Aorta (tissue), 5 donors: Measurements from ENCODE around the gene ZSCAN23. TPM values are rescaled to one million over a fixed set of nuclear protein-coding genes. Genes with fewer than 3 reads are reported as not detected.

Experiments
- ATAC-seq: fragments of 200-7000 bp; cut with Tn5 transposase; one replicate; pipeline ENCODE4 v1.9.1; 2022; ENCODE audit warnings: moderate library complexity; ENCODE audit not compliant: low FRiP score
- DNase-seq, 2 donors: peaks; one replicate each; pipeline ENCODE4 v3.0.0-alpha.2; 2020
- H3K27ac ChIP-seq, 2 donors: one replicate each; pipeline ENCODE4 v1.5.1; 2013; ENCODE audit warnings: low read length in 2 of 2, mild to moderate bottlenecking in 2 of 2, moderate library complexity in 2 of 2, control low read depth in 1 of 2, inconsistent platforms in 1 of 2, low read depth in 1 of 2
- H3K27me3 ChIP-seq, 2 donors: one replicate each; pipeline ENCODE4 v1.6.1; 2013; ENCODE audit warnings: control low read depth in 1 of 2, low read length in 1 of 2, mild to moderate bottlenecking in 1 of 2, moderate library complexity in 1 of 2; ENCODE audit not compliant: insufficient read depth in 2 of 2, control insufficient read depth in 1 of 2
- H3K36me3 ChIP-seq, 2 donors: one replicate each; pipeline ENCODE4 v1.6.1; 2013; ENCODE audit warnings: control low read depth in 1 of 2, low read length in 1 of 2, mild to moderate bottlenecking in 1 of 2; ENCODE audit not compliant: insufficient read depth in 2 of 2, control insufficient read depth in 1 of 2
- H3K4me1 ChIP-seq, 2 donors: one replicate each; pipeline ENCODE4 v1.6.1; 2013; ENCODE audit warnings: low read length in 2 of 2, control low read depth in 1 of 2, mild to moderate bottlenecking in 1 of 2, moderate library complexity in 1 of 2; ENCODE audit not compliant: insufficient read depth in 2 of 2, control insufficient read depth in 1 of 2
- H3K4me3 ChIP-seq, 2 donors: one replicate each; pipeline ENCODE4 v1.5.1; 2013; ENCODE audit warnings: low read length in 2 of 2, control low read depth in 1 of 2, mild to moderate bottlenecking in 1 of 2
- H3K9me3 ChIP-seq: one replicate; pipeline ENCODE4 v1.6.1; 2013; ENCODE audit warnings: mild to moderate bottlenecking, low read length; ENCODE audit not compliant: control insufficient read depth
- WGBS, 2 donors: extraction: QIAGEN DNeasy Blood & Tissue Kit; methylation state at CpG; one replicate each; pipeline ENCODE4 v1.1.7; 2013; 5-methylcytosine and 5-hydroxymethylcytosine counted together
- intact Hi-C, 2 donors: fragments of 100-400 bp; cut with DNase I; formaldehyde crosslinking; loops; one replicate each; pipeline versions ENCODE4 v1.14.2 to v1.15.0; 2022
- polyA plus RNA-seq, 2 donors: library from polyadenylated mRNA; stranded (reverse); fragments of 200-250 nt; gene quantifications; one replicate each; pipeline ENCODE4 v1.2.3, GENCODE V29; 2013
- total RNA-seq, 2 donors: library from RNA; stranded (reverse); fragmentation: NEBNext Ultra II Directional; extraction: Animal tissue kit (Norgen Biotek cat#: 25700); gene quantifications; one replicate each; pipeline ENCODE4 v1.2.1, GENCODE V29; 2021
- donor health status: healthy with polysubstance abuse.
- donor health status: Bipolar disorder and iron deficiency.
- donor health status: DM: no; HTN: no; CAD: no.
- donor health status: DM: no; HTN: no; CAD: no.
- donor health status: DM: yes; HTN: yes; CAD: no.

The ZSCAN23 gene
- total and polyA plus RNA-seq, 4 donors = 0.82 to 4.5 (median 2.2) TPM

DNA sequence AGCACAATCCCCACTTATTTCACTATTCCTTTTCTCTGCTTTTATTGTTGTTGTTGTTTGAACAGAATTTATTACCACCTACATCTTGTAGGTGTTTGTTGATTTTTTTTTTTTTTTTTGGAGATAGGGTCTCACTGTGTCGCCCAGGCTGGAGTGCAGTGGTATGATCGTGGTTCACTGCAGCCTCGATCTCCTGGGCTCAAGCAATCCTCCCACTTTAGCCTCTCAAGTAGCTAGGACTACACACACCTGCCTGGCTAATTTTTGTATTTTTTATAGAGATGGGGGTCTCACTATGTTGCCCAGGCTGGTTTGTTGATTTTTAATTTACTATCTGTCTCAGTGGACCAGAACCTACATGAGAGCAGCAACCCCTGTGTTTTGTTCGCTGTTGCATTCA, 47.4 kb downstream of the ZSCAN23 start:
- Histone ChIP-seq H3K4me1 (peaks cover 0 to 3% of the 10 kb centered on the region in 2 donors), H3K27ac (no peak overlapping the region), H3K4me3 (no peak overlapping the region), H3K27me3 (no peaks in the 10 kb centered on the region), H3K9me3 (no peaks in the 10 kb centered on the region), H3K36me3 (peaks cover 5 to 9% of the 10 kb centered on the region in 2 donors)
- intact Hi-C loops = no loop called here
- DNase-seq = no peak
- ATAC-seq = no peak
- WGBS, 2 donors = 94% methylated on average over 4 of the region's 4 CpGs

DNA sequence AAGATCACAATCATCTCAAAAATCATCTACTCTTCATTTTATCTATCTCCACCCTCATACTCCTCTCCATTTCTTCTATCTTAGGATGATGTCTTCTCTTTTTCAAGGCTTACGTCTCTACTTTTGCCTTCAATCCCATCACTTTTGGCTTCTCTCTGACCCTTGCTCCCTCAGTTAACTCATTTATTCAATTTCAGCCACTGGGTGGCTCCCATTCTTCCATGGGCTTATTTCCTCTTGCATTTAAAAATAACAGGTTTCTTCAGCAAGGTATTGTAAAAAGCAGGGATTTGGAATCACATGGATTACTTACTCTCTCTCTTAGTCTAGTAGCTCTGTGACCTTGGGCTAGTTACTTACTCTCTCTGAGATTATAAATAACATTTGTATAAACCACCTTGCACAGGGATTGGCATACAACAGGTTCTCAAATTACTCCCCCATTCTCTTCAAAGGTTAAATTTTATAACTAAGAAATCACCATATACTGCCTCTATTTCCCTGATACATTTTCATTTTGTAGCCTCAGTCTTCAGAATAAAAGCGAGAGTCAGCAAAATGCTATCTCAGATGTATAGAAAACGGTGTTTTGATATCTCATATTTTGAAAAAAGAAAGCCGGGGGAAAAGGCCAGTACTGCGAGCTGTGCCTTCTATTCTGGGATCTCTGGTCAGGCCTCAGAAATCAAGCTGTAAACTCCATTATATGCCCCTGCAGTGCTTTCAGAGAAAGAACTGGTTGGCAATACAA, 49.2 kb downstream of the ZSCAN23 start:
- 63 to 65% methylated on average over 5 of the region's 5 CpGs for WGBS, 2 donors
- Histone ChIP-seq H3K36me3 (peaks cover 13 to 17% of the 10 kb centered on the region in 2 donors), H3K9me3 (no peaks in the 10 kb centered on the region), H3K4me1 (peaks cover 0 to 3% of the 10 kb centered on the region in 2 donors), H3K4me3 (no peak overlapping the region), H3K27ac (no peak overlapping the region), H3K27me3 (no peaks in the 10 kb centered on the region)
- DNase-seq (no peak), ATAC-seq (no peak)
- intact Hi-C loops = no loop called here

DNA sequence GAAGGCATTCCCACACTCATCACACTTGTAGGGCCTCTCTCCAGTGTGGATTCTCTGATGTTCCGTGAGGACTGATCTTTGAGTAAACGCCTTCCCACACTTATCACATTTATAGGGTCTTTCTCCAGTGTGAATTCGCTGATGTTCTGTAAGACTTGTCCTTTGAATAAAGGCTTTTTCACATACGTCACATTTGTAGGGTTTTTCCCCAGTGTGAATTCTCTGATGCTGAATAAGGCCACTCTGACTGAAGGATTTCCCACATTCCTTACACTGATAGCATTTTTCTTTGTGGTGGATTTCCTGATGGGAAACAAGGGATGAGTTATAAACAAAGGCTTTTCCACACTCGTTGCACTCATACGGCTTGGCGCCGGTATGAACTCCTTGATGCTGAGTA, 52.6 kb downstream of the ZSCAN23 start:
- no peaks in the 10 kb centered on the region for H3K4me1 ChIP-seq
- DNase-seq (no peak), ATAC-seq (no peak)
- H3K27me3 ChIP-seq = no peaks in the 10 kb centered on the region
- intact Hi-C loops = no loop called here
- H3K9me3 ChIP-seq = no peaks in the 10 kb centered on the region
- H3K4me3 ChIP-seq = no peak overlapping the region
- WGBS, 2 donors = 95 to 96% methylated on average over 8 of the region's 8 CpGs
- peaks cover 13 to 17% of the 10 kb centered on the region in 2 donors for H3K36me3 ChIP-seq
- no peak overlapping the region for H3K27ac ChIP-seq

DNA sequence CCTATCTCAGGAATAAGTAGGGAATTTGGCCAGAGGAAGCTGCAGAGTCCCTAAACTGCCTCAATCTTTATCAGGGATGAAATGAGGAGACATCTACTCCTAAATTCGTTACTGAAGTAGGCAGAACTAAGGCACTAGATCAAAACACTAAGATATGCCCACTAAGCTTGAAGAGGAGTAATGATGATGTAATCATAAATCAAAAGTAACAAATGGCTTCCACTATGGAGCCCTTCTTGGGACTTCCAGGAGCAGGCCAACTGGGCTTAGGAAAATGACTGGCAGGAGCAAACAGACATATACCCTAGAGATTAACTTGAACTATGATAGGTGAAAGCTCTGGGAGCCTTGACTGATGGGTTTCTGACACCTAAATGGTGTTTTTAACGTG, 59.2 kb downstream of the ZSCAN23 start:
- H3K4me3 ChIP-seq = no peak overlapping the region
- peaks cover 0 to 7% of the 10 kb centered on the region in 2 donors for H3K36me3 ChIP-seq
- ATAC-seq (no peak), DNase-seq (no peak)
- H3K4me1 ChIP-seq = no peaks in the 10 kb centered on the region
- H3K27ac ChIP-seq = no peak overlapping the region
- no peaks in the 10 kb centered on the region for H3K9me3 ChIP-seq
- 68 to 69% methylated on average over 2 of the region's 2 CpGs for WGBS, 2 donors
- H3K27me3 ChIP-seq = no peaks in the 10 kb centered on the region
- intact Hi-C loops = no loop called here

DNA sequence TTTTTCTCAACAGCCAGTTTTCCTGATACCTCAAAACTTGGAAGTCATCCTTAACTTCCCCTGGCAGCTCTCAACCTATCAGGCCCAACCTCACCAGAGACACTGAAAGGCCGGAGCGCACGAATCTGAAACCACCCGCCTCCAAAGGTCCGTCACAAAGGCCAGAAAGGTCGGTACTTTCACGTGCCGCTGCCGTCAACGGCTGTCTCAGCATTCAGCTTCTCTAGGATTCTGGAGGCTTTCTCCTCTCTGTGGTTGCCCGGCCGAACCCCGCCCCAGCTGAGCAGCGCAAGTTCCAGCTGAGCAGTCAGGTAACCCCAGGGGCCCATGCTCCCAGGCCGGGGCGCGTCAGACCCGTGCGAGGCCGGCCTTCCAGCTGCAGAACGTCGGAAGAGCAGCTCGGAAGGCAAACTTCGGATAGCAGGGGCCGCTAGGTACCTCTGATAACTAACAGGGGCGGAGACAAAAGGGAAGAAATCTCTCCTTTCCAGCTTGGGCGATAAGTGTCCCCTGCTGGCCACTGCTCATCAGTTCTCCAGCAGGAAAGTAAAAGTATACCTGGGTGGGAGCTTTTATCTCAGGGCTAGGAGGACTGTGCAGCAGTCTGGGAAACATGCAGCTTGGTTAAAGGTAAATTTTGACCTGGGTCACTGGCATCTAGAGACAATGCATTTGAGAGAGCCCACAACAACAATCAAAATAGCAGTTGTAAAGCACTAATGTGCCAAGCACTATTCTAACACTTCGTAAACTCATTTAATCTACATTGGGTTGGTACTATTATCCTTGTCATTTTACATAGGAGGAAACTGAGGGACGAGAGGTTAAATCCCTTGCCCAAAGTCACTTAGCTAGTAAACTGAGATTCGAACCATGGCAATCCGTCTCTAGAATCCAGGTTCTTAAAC, 59.8 kb downstream of the ZSCAN23 start:
- peak overlapping the region; percentile 23 to 75 for H3K4me3 ChIP-seq
- 12% methylated on average over 31 of the region's 31 CpGs for WGBS, 2 donors
- H3K9me3 ChIP-seq = no peaks in the 10 kb centered on the region
- no peaks in the 10 kb centered on the region for H3K4me1 ChIP-seq
- DNase-seq (peak; percentile 90), ATAC-seq (peak; percentile 92)
- no peaks in the 10 kb centered on the region for H3K27me3 ChIP-seq
- peaks cover 0 to 7% of the 10 kb centered on the region in 2 donors for H3K36me3 ChIP-seq
- peak overlapping the region in 1 of 2 donors; percentile 69 for H3K27ac ChIP-seq
- intact Hi-C loops = no loop called here

Other genes starting within 250 kb of the ZSCAN23 start
- 10 to 100 TPM; 15.4 to 18.5 TPM for gene ZSCAN9, start 218.2 kb downstream of the ZSCAN23 start, total RNA-seq
- gene ZSCAN9, start 218.2 kb downstream of the ZSCAN23 start, polyA plus RNA-seq = 10 to 100 TPM in 1 of 2 donors, 1 to 10 TPM in 1; 4.4 to 14.0 TPM
- gene ZKSCAN4, start 191.2 kb downstream of the ZSCAN23 start, total RNA-seq = 1 to 10 TPM; 4.0 to 6.8 TPM
- 1 to 10 TPM; 2.5 to 3.6 TPM for gene ZKSCAN4, start 191.2 kb downstream of the ZSCAN23 start, polyA plus RNA-seq
- 1 to 10 TPM; 1.6 to 3.2 TPM for gene NKAPL, start 184.2 kb downstream of the ZSCAN23 start, total RNA-seq
- gene NKAPL, start 184.2 kb downstream of the ZSCAN23 start, polyA plus RNA-seq = 1 to 10 TPM; 1.9 to 4.3 TPM
- gene ZSCAN26, start 176.3 kb downstream of the ZSCAN23 start, total RNA-seq = 10 to 100 TPM; 15.7 to 22.8 TPM
- gene ZSCAN26, start 176.3 kb downstream of the ZSCAN23 start, polyA plus RNA-seq = 10 to 100 TPM; 15.9 to 16.1 TPM
- 1 to 10 TPM; 6.2 to 6.7 TPM for gene PGBD1, start 161.9 kb downstream of the ZSCAN23 start, total RNA-seq
- 1 to 10 TPM; 3.5 to 7.2 TPM for gene PGBD1, start 161.9 kb downstream of the ZSCAN23 start, polyA plus RNA-seq
- 10 to 100 TPM in 1 of 2 donors, 1 to 10 TPM in 1; 8.3 to 10.9 TPM for gene ZSCAN31, start 107.3 kb downstream of the ZSCAN23 start, total RNA-seq
- 1 to 10 TPM; 4.4 to 7.6 TPM for gene ZSCAN31, start 107.3 kb downstream of the ZSCAN23 start, polyA plus RNA-seq
- gene ZKSCAN3, start 93.5 kb downstream of the ZSCAN23 start, total RNA-seq = 1 to 10 TPM; 4.2 to 8.6 TPM
- 1 to 10 TPM in 1 of 2 donors, under 1 TPM in 1; 0.50 to 2.7 TPM for gene ZKSCAN3, start 93.5 kb downstream of the ZSCAN23 start, polyA plus RNA-seq
- gene ZSCAN12, start 43.7 kb downstream of the ZSCAN23 start, total RNA-seq = 1 to 10 TPM; 5.0 to 7.0 TPM
- 1 to 10 TPM; 2.3 to 3.3 TPM for gene ZSCAN12, start 43.7 kb downstream of the ZSCAN23 start, polyA plus RNA-seq
- not detected for gene GPX6, start 72.3 kb upstream of the ZSCAN23 start, total RNA-seq
- not detected for gene GPX6, start 72.3 kb upstream of the ZSCAN23 start, polyA plus RNA-seq
- gene GPX5, start 82.4 kb upstream of the ZSCAN23 start, total RNA-seq = not detected
- gene GPX5, start 82.4 kb upstream of the ZSCAN23 start, polyA plus RNA-seq = not detected